Natural killer cell (primary cell): ENCODE measurements around the gene GBP7. TPM values are rescaled to one million over a fixed set of nuclear protein-coding genes. Genes with fewer than 3 reads are reported as not detected.

Experiments used
- ATAC-seq, 3 donors: fragments of 150-1000 bp in 2 of 3; fragments of 200-7000 bp in 1 of 3; cut with Tn5 transposase; 1 replicate in 1 of 3; 2 replicates in 2 of 3; pipeline ENCODE4 v1.10.0; 2021; ENCODE audit warnings: mild to moderate bottlenecking in 2 of 3, moderate library complexity in 2 of 3
- DNase-seq, 2 donors: peaks; one replicate each; pipeline versions ENCODE4 v3.0.0 to v3.0.0-alpha.2; 2013 to 2021; ENCODE audit warnings: mixed read lengths in 1 of 2
- H3K27ac ChIP-seq: one replicate; pipeline ENCODE4 v1.5.1; 2013; ENCODE audit warnings: mild to moderate bottlenecking, low read length
- H3K27me3 ChIP-seq: one replicate; pipeline ENCODE4 v1.6.1; 2013; ENCODE audit warnings: low read length; ENCODE audit not compliant: control insufficient read depth, insufficient read depth
- H3K36me3 ChIP-seq: one replicate; pipeline ENCODE4 v1.6.1; 2013; ENCODE audit warnings: low read length; ENCODE audit not compliant: control insufficient read depth, insufficient read depth
- H3K4me1 ChIP-seq: one replicate; pipeline ENCODE4 v1.6.1; 2013; ENCODE audit warnings: low read length; ENCODE audit not compliant: control insufficient read depth, insufficient read depth
- H3K4me3 ChIP-seq: one replicate; pipeline ENCODE4 v1.5.1; 2013; ENCODE audit warnings: low read length
- H3K9me3 ChIP-seq: one replicate; pipeline ENCODE4 v1.6.1; 2013; ENCODE audit warnings: low read length; ENCODE audit not compliant: control insufficient read depth, insufficient read depth
- H3K27ac Mint-ChIP-seq, 2 donors: one replicate each; pipeline ENCODE4 v1.8.0; 2022; ENCODE audit warnings: mild to moderate bottlenecking in 2 of 2, mixed read lengths in 2 of 2, moderate library complexity in 1 of 2
- H3K27me3 Mint-ChIP-seq, 2 donors: one replicate each; pipeline ENCODE4 v1.8.0; 2022; ENCODE audit warnings: low read depth in 2 of 2, mixed read lengths in 2 of 2
- H3K36me3 Mint-ChIP-seq: one replicate; pipeline ENCODE4 v1.8.0; 2022; ENCODE audit warnings: mixed read lengths
- H3K4me1 Mint-ChIP-seq, 2 donors: one replicate each; pipeline ENCODE4 v1.8.0; 2022; ENCODE audit warnings: mixed read lengths in 2 of 2
- H3K4me3 Mint-ChIP-seq: one replicate; pipeline ENCODE4 v1.8.0; 2022; ENCODE audit warnings: mild to moderate bottlenecking, moderate library complexity, mixed read lengths
- H3K9me3 Mint-ChIP-seq, 2 donors: one replicate each; pipeline ENCODE4 v1.8.0; 2022; ENCODE audit warnings: mixed read lengths in 2 of 2
- WGBS: methylation state at CpG from one replicate; pipeline ENCODE4 v1.1.7; 2013; ENCODE audit warnings: missing lambda C conversion rate; ENCODE audit not compliant: insufficient coverage; 5-methylcytosine and 5-hydroxymethylcytosine counted together
- intact Hi-C: fragments of 100-400 bp; cut with micrococcal nuclease; formaldehyde crosslinking; loops from one replicate; pipeline ENCODE4 v1.14.2; 2022
- total RNA-seq, 4 donors: library from RNA; stranded (reverse); fragments of 120-200 nt in 1 of 4; gene quantifications; one replicate each; pipeline versions ENCODE4 v1.2.3 to v1.2.4, GENCODE V29; 2013 to 2022
- TF ChIP-seq, protein P1 (sequence below): fragments of 200-600 bp; IDR thresholded peaks from one replicate; pipeline ENCODE4 v1.8.0; 2022; ENCODE audit warnings: antibody characterized with exemption

Gene GBP7
- total RNA-seq, 3 donors from 2014 or later (not counting 1 experiment from before 2014, with no cell fraction given): 0.75 TPM; not detected in 2

DNA sequence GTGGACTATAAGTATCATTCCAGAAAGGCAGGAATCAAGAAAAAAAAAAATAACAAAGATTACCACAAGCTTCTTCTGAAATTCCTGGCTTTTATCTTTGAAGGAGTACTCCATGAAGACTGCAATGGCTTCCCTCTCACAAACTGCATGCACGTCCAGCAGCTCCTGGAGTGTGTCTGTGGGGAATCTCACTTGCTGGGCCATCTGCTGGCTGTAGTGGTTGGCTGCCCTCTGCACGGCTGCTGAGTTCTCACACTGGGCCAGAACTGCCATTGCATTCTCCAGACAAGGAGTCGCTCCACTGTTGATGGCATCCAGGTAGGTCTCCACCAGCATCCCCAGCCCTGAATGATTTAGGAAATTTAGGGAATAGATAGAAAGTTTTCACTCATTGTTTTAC, 26.6 kb downstream of the GBP7 start:
- ATAC-seq: no peak

DNA sequence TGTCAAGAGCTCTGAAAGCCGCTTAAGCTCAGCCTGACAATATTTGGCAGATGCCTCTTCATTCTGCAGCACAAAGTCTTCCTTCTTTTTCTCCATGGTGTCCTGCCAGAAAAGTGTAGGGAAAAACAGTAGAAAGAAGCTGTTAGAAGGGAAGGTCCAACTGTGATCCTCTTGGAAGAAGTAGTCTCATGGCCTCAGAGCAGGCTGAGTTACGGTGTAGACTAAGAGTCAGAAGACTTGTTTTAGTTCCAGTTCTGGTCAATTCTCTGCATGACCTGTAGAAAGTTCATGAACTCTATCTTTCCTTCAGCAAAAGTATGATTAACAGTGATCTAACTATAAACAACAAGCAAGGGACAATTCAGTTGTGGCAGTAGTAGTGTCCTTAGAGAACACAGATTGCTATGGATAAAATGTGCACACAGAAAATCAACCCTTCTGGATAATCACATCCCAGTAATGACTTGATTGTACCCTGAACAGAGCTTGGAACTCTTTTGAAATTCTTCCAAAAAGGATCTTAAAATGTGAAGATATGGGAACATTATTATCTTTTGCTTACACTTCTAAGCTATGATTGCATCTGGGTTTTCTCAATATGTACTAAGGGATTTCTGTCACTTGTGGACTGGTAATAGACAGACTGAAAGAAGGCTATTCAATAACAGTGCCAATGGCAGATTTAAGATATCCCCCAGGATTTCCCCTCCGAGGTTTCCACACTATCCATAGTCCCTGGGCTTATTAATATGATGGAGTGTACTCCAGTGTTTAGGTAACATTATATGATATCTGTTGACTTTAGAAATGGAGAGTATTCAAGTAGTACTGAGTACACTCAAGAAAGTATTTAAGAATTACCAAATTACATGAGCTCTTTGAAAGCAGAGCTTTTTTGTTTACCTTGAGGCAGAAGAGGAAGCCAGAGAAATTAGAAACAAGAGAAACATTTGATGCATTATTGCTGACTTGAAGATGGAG, 27.8 kb downstream of the GBP7 start:
- Mint-ChIP-seq H3K9me3 (no peaks in the 10 kb centered on the region), H3K36me3 (no peaks in the 10 kb centered on the region), H3K27ac (no peak overlapping the region), H3K4me3 (no peak overlapping the region), H3K27me3 (no peaks in the 10 kb centered on the region), H3K4me1 (peaks cover 21 to 22% of the 10 kb centered on the region in 2 donors)
- Histone ChIP-seq H3K27ac (no peak overlapping the region), H3K36me3 (no peaks in the 10 kb centered on the region), H3K9me3 (no peaks in the 10 kb centered on the region), H3K4me3 (no peak overlapping the region), H3K27me3 (no peaks in the 10 kb centered on the region), H3K4me1 (no peaks in the 10 kb centered on the region)
- no peak for DNase-seq
- WGBS: 94% methylated on average over 2 of the region's 3 CpGs
- intact Hi-C loops: no loop called here
- TF ChIP-seq, protein P1, sequence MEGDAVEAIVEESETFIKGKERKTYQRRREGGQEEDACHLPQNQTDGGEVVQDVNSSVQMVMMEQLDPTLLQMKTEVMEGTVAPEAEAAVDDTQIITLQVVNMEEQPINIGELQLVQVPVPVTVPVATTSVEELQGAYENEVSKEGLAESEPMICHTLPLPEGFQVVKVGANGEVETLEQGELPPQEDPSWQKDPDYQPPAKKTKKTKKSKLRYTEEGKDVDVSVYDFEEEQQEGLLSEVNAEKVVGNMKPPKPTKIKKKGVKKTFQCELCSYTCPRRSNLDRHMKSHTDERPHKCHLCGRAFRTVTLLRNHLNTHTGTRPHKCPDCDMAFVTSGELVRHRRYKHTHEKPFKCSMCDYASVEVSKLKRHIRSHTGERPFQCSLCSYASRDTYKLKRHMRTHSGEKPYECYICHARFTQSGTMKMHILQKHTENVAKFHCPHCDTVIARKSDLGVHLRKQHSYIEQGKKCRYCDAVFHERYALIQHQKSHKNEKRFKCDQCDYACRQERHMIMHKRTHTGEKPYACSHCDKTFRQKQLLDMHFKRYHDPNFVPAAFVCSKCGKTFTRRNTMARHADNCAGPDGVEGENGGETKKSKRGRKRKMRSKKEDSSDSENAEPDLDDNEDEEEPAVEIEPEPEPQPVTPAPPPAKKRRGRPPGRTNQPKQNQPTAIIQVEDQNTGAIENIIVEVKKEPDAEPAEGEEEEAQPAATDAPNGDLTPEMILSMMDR: no peak
- ATAC-seq: no peak

More for the DNA sequence above, 26.6 kb downstream of the GBP7 start:
- H3K4me1 ChIP-seq: no peaks in the 10 kb centered on the region
- no peak overlapping the region for H3K27ac ChIP-seq
- Mint-ChIP-seq H3K9me3 (no peaks in the 10 kb centered on the region), H3K4me1 (peaks cover 21 to 22% of the 10 kb centered on the region in 2 donors), H3K36me3 (no peaks in the 10 kb centered on the region), H3K27ac (no peak overlapping the region), H3K4me3 (no peak overlapping the region), H3K27me3 (no peaks in the 10 kb centered on the region)
- DNase-seq: no peak
- H3K9me3 ChIP-seq: no peaks in the 10 kb centered on the region
- intact Hi-C loops: no loop called here
- no peaks in the 10 kb centered on the region for H3K36me3 ChIP-seq
- 80% methylated on average over 3 of the region's 3 CpGs for WGBS
- no peaks in the 10 kb centered on the region for H3K27me3 ChIP-seq
- no peak overlapping the region for H3K4me3 ChIP-seq
- TF ChIP-seq, protein P1: no peak

- TF ChIP-seq, protein P1: no peak
- Mint-ChIP-seq H3K36me3 (no peaks in the 10 kb centered on the region), H3K27me3 (no peaks in the 10 kb centered on the region), H3K27ac (no peak overlapping the region), H3K4me1 (peaks cover 22% of the 10 kb centered on the region in 2 donors), H3K4me3 (no peak overlapping the region), H3K9me3 (no peaks in the 10 kb centered on the region)
- no peak for DNase-seq
- no peaks in the 10 kb centered on the region for H3K9me3 ChIP-seq
- ATAC-seq: no peak
- H3K4me3 ChIP-seq: no peak overlapping the region
- no peaks in the 10 kb centered on the region for H3K4me1 ChIP-seq
- intact Hi-C loops: no loop called here
- H3K27me3 ChIP-seq: no peaks in the 10 kb centered on the region
- 48% methylated on average over 2 of the region's 3 CpGs for WGBS
- no peaks in the 10 kb centered on the region for H3K36me3 ChIP-seq
- H3K27ac ChIP-seq: no peak overlapping the region
These were observed 29.1 kb downstream of the GBP7 start for GRCh38 chr1:89146721-89147120.
